ENCODE results near the gene GLT6D1.
"Not testable (repeated sequence)": the region's sequence is repeated elsewhere in the genome, so short reads cannot be mapped to it uniquely, and the experiment has no call there.

Gene GLT6D1, protein sequence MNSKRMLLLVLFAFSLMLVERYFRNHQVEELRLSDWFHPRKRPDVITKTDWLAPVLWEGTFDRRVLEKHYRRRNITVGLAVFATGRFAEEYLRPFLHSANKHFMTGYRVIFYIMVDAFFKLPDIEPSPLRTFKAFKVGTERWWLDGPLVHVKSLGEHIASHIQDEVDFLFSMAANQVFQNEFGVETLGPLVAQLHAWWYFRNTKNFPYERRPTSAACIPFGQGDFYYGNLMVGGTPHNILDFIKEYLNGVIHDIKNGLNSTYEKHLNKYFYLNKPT

DNA sequence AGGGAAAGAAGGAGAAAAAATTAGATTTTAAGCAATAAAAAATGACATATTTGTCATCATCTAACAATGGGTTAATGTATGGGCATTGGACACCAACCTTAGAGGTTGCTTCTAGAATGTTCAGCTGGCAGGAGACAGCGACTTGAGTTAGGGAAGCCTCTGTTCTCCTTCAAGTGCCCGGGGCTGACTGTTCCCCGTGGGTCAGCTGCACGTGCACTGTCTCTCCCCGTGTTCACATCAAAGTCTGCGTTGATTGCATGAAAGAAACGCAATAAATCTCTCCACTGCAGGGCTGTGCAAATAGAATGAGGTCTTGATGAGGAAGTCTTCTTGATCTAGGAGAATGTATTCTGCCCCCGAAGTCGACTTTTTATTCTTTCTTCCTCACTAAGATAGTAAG is at the start of gene GLT6D1:
TSS of gene GLT6D1 (minus strand) at position 345 of the 400 bp plus-strand sequence. CDS start 353 bp downstream, outside the sequence.
- no peak for DNase-seq

GRCh38 chr9:135689011-135689410 is 49.7 kb upstream of the GLT6D1 start:
- DNase-seq = no peak

DNA sequence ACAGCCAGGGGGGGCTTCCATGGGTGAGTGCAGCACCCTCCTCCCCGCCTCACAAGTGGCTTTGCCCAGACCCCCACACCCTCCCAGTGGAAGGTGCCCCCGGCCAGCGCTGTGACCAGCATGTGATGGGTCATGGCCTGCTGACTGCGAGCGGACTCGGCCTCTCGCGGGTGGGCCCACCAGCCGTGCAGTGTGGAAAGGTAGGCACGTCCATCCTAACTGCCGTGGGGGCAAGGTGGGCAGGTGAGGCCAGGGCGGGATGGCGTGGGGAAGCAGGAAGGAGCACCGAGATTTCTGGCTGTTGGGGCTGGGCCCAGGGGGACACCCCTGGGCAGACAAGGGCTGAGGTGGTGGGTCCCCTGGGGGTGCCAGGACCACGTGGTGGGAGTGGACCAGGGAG is 47.9 kb upstream of the GLT6D1 start:
- no peak for DNase-seq

- no peak for DNase-seq
Observed at GRCh38 chr9:135684691-135685090, 45.4 kb upstream of the GLT6D1 start.

DNA sequence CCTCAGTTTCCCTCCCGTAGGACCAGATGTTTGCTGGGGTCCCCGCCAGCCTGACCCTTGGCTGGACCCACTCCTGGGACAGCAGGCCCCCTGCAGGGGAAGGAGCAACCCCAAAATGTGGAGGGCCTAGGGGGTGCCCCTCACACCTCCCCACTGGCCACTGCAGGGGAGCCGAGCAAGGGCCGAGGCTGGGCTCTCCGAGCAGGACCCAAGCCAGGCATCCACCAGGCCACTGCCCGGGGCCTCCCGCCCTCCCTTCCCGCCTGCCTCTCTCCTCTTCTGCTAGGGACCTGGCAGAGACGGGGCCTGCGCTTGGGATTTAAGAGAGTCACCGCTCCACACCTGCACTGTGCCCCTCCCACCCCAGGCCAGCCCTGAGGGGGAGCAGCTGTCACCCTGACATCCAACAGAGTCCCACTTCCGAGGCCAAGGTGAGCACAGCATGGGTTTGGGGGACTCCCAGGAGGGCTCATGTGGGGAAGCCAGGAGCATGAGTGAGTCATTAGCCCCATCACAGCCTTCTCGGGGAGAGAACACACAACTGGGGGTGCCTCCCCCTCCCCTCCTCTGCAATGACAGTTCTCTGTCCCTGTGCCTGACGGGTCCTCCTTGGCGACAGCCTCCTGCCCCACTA is 44.2 kb upstream of the GLT6D1 start:
- DNase-seq = no peak

DNA sequence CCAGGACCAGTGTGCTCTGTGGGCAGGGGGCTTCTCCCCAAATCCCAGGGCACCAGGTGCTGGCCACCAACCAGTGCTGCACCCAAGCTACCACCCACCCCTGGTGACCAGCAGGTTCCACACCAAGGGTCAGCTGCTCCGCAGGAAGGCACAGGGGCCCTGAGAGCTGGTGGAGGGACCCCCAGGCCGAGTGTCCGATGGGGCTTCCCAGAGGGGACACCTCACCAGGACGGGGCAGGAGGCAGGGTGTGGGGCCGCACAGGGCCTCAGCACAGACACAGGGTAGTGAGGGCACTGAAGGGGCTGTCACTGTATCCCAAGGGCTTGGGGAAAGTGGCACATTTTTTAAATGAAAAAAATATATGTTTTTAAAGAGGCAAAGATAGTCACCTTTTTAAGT is 41.8 kb upstream of the GLT6D1 start:
- no peak for DNase-seq

GRCh38 chr9:135680056-135680455 is 40.7 kb upstream of the GLT6D1 start:
- no peak for DNase-seq

GRCh38 chr9:135678236-135679017 is 39.1 kb upstream of the GLT6D1 start:
- no peak for DNase-seq

- DNase-seq = no peak
Observed at GRCh38 chr9:135677641-135678168, 38.4 kb upstream of the GLT6D1 start.

DNA sequence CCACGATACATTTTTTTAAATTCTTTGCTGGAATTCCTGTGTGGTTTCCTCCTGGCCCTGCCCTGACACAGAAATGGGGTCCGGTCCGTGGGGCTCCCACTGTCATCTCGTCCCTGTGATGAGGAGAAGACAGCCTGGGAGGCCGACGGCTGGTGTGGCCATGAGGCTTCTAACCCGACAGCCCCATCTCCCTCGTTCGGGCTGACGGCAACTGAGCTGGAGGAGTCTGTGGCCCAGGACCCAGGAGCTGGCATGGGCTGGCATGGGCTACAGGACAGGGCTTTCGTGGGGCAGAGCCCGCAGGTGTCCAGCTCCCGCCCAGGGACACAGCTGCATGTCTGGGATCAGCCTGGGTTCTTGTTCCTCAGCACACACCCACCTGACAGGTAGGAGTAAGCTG is 37.6 kb upstream of the GLT6D1 start:
- no peak for DNase-seq

- DNase-seq = no peak
Observed at GRCh38 chr9:135674977-135675376, 35.6 kb upstream of the GLT6D1 start.

DNA sequence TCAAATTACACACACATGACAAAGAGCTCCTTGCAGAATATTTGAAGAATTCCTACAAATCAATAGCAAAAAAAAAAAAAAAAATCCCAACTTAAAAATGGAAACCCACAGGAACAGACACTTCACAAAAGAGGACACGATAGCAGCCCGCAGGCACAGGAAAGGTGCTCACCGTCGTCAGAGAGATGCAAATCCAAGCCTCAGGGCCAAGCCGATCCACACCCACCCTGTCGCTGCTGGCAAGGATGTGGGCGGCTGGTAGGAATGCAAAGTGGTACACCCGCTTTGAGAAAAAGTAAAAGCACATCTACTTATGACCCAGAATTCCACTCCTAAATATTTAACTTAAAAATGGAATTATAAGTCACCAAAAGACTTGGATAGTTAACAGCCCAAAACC is 34.6 kb upstream of the GLT6D1 start:
- DNase-seq = no peak

- DNase-seq = not testable (repeated sequence)
Observed at GRCh38 chr9:135672786-135673185, 33.4 kb upstream of the GLT6D1 start.

GRCh38 chr9:135671591-135672041 is 32.3 kb upstream of the GLT6D1 start:
- DNase-seq = no peak

DNA sequence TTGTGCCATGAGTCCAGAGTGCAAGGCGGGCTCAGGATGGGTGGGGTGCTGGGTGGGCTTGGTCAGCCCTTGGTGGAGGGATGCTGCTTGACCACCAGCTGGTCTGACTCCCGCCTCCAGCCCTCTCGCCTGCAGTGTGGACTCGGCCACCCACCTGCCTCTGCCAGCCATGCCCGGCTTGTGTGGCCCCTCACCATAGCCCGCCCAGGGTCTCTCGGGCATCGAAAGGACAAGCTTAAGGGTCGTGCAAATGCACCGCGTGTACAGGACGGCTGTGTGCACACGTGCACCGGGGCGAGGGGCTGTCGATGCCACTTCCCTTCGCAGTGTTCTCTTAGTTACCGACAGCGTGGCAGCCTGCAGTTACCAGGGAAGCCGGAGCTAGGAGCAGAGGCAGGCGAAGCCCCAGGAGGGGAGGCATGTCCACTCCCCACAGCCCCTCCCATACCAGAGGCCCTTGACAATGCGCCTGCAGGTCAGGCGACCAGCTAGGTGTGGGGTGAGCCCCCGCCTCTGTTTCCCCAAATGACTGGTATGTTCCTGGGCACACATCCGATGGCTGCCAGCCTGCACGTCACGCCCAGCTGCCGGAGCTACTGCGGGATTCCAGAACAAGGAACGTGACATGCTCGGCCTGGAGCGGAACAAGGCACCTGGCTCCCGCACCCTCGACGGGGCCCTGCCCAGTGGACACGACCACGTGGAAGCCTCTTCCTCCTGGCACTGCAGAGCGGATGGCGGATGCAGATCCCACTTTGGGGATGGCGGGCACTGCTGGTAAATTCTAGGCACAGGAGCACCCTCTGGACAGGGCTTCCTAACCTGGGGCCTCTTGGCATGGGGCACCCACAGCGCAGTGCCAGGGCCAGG is 31.6 kb upstream of the GLT6D1 start:
- no peak for DNase-seq

DNA sequence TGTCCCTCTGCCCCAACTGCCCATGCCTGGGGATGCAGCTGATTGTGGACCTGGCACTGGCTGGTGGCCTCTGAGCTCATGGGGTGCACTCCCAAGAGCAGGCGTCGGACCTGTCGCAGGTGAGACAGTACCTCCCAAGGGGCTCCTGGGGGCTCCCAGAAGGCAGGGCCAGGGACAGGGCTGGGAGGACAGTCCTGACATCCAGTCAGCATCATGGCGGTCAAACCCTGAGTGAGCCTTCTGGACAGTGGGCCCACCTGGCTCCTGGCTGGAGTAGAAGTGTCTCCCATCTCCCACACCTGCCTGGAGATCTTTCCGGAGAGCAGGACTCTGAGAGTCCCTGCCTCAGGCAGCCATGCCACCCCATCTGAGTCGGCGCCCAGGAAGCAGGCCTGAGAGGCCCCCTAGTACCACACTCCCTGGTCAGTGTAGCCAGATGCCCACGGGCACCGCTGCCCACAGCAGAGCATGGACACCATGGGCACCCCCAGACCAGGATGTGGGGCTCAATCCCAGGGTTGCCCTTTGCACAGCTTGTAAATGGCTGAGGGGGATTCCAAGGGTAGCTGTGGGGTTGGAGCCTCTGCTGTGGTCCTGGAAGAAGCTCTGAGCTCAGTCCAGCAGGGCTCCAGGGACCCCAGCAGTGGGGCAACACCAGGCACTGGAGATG is 30.4 kb upstream of the GLT6D1 start:
- no peak for DNase-seq

GRCh38 chr9:135669018-135669417 is 29.7 kb upstream of the GLT6D1 start:
- not testable (repeated sequence) for DNase-seq

- no peak for DNase-seq
Observed at GRCh38 chr9:135667463-135668001, 28.2 kb upstream of the GLT6D1 start.

DNA sequence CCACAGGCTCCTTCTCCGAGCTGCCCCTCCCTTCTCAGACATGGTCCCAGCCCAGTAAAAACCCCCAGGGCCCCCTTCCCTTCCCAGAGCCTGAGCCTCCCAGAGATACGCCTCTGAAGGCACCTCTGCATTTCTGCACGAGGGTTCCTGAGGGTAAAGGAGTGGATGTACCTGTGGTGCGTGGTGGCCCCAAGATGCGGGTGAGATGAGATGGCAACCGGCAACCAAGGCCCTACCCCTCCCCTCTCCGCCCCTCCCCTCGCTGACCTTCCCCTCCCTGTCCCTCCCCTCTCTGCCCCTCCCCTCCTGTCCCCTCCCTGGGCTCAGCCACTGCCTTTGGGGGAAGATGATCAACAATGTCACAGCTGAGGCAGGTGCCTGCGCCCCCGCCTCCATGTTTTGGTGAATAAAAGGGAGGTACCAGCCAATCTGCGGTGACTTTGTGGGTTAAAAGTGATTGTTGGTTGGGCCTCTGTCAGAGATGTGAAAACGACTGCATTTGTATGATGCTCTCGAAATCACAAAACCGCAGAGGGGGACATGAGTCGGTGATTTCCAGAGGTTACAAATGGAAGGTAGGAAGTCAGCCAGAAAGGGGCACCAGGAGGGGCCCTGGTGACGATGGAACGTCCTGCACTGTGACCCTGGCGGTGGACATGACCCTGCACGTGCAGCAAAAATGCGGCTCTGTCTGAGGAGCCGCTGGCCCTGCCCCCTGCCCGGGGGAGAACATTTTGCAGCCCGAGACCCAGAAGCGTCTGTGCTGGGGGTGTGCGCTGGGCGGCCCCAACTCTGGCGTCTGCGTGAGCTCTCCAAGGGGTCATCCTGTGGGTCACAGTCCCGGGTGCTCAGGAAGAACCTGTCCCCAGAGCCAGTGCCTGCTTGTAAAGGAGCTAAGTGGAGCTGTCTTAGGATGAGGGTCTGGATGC is 27.5 kb upstream of the GLT6D1 start:
- no peak for DNase-seq

- no peak for DNase-seq
Observed at GRCh38 chr9:135665795-135666189, 26.5 kb upstream of the GLT6D1 start.
